Head of caudate nucleus (tissue), 42 donors: Measurements from ENCODE around the gene SCN4B.

Source experiments
- DNase-seq, 42 donors: peaks; one replicate each; pipeline versions ENCODE4 v3.0.0 to v3.0.0-alpha.2; 2020 to 2021; ENCODE audit warnings: mixed read lengths in 7 of 42
- intact Hi-C: fragments of 100-400 bp; cut with DNase I; formaldehyde crosslinking; loops from one replicate; pipeline ENCODE4 v1.15.0; 2022

The SCN4B gene

GRCh38 chr11:118175031-118175992 lies 22.7 kb upstream of the SCN4B start:
- intact Hi-C loops: no loop called here
- DNase-seq: peak in 27 of 42 donors; percentile 14 to 77 (median 45)

DNA sequence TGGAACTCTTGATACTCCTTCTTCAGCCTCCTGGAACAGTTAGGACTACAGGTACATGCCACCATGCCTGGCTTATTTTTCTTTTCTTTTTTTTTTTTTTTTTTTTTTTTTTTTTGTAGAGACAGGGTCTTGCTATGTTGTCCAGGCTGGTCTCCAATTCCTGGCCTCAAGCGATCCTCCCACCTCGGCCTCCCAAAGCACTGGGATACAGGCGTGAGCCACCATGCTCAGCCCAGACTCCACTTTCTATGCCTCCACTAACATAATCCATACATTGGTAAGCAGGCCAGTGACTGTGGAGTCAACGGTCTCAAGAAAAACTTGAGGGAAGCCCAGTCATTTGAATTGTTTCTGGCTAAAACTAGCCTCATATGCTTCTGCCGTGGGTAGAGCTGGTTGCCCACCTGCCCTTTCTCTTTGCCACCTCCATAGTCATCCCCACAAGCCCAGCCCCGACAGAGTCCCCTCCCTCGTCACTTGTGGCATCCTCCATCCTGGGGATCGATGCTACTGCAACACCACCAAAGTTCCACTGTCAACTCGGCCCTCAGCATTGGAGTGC lies 21.5 kb upstream of the SCN4B start:
- intact Hi-C loops: no loop called here
- DNase-seq: no peak

- intact Hi-C loops: no loop called here
- no peak for DNase-seq
Observed at GRCh38 chr11:118172356-118172755, 19.7 kb upstream of the SCN4B start.

DNA sequence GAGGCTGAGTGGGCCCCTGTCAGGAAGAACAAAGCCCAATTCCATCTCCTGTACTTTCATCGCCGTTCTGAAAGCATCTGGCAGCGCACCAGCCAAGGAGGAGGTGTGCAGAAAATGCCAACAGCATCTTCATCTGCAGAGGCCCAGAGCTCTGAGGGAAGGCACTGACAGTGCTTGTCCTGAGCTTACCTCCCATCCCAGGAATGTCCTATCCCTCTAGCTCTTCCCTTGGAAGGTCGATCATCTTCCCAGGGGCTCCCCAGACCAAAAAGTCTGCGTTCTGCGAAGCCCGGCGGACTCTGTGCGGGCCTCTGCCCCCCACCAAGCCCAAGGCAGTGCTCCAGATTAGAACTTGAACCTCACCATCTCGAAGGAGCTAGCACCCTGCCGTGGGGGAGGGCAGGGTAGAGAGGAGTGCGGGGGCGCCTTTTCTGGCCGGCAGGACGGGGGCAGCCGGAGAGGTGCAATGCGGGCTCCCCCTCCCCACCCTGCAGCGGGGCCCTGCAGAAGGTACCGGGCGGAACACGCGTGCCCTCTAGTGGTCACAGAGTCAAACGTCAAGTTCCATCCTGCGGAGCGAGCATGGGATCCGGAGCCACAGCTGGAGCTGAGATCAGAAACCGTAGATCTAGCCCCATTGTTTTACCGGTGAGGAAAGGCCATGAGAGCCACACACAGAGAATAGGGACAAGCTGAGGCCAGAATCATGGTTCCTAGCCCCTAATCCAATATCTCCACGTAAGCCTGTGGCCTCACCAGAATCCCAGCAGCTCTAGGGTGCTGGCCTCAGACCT lies 18.8 kb upstream of the SCN4B start:
- peak; percentile 82 to 97 (median 92) for DNase-seq
- intact Hi-C loops: no loop called here

DNA sequence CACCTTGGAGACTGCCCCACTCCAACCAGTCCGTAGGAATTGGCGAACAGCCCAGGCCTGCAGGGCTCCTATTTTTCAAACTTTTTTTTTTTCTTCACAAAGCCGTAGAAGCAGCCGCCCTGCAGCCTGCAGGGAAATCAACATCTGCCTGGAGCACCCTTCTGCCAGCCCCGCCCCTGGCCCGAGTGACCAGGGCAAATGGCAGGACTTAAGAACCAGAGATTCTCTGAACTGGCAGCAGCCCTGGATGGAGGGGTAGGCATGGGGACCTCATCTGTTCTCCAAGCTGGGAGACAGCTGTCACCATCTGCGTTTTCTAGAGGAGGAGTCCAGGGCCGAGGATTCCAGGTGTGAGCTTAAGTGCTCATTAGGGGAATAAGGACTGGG lies 18.3 kb upstream of the SCN4B start:
- intact Hi-C loops: no loop called here

GRCh38 chr11:118170231-118170630 lies 17.6 kb upstream of the SCN4B start:
- intact Hi-C loops: no loop called here

More for the DNA sequence above, 18.3 kb upstream of the SCN4B start:
- peak in 2 of 42 donors; percentile 11 to 47 for DNase-seq

DNA sequence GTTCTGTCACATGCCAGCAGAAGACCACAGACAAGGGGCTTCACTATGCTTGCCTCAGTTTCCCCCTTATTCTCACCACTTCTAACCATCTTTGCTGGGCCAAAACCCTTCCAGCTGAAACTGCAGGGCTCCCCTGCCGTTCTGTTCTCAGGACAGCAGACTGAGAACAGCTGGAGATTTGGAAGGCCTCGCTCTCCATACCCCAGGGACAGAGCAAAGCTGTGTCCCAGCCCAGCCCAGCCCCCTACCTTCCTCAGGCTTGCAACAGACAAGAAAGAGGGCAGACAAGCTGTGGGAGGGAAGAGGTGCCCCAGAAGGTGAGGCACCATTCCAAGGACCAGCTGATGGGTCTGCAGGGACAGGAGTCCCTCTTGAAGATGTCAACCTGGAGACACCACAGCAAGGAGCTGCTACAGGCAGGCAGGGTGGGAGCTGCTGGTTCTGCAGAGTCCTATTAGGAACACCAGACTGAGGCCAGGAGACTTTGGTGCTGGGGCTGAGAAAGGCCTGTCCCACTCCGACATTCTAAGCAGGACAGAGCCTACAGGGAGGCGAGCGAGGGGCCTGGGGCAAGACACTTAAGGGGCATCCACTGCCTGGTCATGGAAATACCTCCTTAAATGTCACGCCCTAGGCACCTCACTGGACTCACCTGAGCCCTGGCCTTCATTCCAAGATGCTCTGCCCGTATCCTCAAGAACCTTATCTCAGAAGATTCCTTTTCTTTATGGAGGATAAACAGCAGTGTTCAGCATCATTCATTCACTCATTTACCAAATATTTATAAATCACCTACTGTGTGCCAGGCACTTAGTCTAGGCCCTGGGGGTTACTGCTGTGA lies 16.9 kb upstream of the SCN4B start:
- DNase-seq: no peak
- intact Hi-C loops: no loop called here

More at GRCh38 chr11:118170231-118170630, 17.6 kb upstream of the SCN4B start:
- DNase-seq: no peak

- intact Hi-C loops: no loop called here
- DNase-seq: no peak
Observed at GRCh38 chr11:118168751-118169150, 16.1 kb upstream of the SCN4B start.

- intact Hi-C loops: no loop called here
- DNase-seq: peak in 1 of 42 donors; percentile 22
Observed at GRCh38 chr11:118168316-118168715, 15.7 kb upstream of the SCN4B start.

DNA sequence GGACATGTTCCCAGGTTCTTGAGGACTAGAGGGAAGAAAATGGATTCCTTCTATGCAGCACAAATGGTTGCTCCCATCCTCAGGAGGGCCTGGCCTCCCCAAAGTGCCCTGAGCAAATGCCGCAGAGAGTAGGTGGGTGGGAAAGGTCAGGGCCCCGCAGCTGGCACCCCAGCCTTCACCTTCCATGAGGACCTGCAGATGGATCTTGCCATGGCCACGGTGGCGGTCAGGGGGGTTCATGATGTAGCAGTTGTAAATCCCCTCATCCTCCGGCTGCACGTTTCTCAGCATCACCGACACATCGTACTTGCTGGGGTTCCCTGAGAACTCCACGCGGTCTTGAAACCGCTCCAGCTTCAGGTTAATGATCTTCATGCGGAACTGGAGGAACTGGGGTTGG lies 15.3 kb upstream of the SCN4B start:
- DNase-seq: peak in 1 of 42 donors; percentile 28
- intact Hi-C loops: no loop called here

DNA sequence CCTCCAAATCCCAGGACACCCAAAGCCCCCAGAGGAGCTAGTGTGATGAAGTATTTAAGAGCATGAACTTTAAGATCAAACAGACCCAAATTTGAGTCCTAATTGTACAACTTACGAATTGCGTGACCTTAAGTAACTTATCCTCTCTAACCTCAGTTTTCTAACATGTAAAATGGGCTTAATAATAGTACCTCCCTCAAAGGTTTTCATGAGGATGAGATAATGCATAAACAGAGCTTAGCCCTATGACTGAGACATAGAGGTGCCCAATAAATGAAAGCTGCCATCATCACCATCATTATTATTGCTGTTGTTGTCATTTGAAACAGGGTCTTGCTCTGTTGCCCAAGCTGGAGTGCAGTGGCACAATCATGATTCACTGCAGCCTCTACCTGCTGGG lies 14.6 kb upstream of the SCN4B start:
- intact Hi-C loops: no loop called here
- no peak for DNase-seq

GRCh38 chr11:118166641-118167040 lies 14.0 kb upstream of the SCN4B start:
- DNase-seq: no peak
- intact Hi-C loops: no loop called here

DNA sequence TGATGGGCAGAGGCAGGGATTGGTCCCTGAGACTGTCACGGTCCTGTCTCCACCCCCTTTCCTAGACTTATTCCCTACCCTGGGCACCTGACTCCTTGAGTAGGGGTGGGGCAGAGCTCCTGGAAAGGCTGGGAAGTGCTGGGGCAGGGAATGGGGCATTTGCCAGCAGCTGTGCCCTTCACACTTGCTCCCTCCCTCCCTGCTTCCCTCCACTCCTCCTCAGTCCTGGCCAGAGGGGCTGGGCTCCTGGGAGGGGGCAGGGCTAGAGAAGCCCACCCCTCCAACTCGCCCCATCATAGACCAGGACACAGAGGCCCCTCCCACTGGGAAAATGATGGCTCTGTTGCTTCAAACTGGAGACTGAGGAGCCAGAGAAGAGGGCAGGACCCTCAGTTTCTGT lies 12.3 kb upstream of the SCN4B start:
- intact Hi-C loops: no loop called here
- no peak for DNase-seq

- intact Hi-C loops: no loop called here
- DNase-seq: no peak
Observed at GRCh38 chr11:118163494-118163893, 10.9 kb upstream of the SCN4B start.

DNA sequence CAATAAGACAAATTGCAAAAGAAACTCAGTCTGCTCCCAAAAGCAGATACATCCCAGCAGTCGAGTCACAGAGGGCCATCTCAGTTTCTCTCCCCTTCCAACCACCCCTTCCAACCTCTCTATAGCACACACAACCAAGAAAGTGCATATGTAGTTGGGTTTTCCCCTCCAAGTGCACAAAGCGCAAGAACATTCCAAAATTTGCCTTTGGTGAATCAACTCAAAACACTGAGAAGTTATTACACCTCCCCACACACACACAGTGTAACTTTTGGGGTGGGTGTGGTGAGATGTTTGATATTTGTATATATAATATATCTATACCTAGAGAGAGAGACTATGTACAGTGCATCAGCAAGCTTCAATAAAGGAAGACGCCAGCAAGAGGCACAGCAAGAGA lies 10.2 kb upstream of the SCN4B start:
- intact Hi-C loops: no loop called here
- DNase-seq: no peak

- intact Hi-C loops: no loop called here
- DNase-seq: no peak
Observed at GRCh38 chr11:118161786-118162185, 9.2 kb upstream of the SCN4B start.

GRCh38 chr11:118157186-118157895 lies 4.7 kb upstream of the SCN4B start:
- intact Hi-C loops: no loop called here
- DNase-seq: no peak

DNA sequence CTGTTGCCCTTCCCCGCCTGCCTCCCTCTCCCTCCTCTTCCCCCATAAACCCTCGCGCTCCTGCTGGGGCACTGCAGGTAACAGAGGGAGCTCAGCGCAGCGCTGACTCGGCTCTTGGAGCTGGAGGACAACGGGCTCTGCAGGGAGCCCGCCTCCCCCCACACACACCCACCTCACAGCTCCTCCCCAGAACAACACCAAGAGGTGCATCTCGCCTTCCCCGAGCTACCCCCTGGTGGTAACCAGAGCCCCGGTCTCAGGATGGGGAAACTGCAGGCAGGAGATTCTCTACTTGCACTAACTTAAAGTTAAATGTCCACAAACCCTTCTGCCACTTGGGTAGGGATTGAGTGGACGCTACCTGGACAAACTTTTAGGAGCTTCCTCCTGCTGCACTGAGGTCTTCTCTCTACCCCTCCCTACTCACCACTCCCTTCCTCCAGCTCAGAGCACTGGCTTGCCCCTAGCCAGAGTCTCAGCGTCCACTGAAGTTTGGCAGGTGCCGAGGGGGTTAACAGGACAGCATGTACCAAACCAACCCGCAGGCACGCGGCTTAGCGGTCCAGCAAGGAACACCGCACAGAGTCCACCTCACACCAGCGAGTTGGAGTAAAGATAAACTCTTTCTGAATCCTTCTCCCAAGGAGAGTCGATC lies 4.0 kb upstream of the SCN4B start:
- peak in 37 of 42 donors; percentile 35 to 83 (median 62) for DNase-seq
- intact Hi-C loops: no loop called here
